Cardiac muscle cell (in vitro differentiated cells and primary cell): ENCODE measurements around the gene CD177. TPM values are rescaled to one million over a fixed set of nuclear protein-coding genes. Genes with fewer than 3 reads are reported as not detected.
"Not testable (repeated sequence)": the region's sequence is repeated elsewhere in the genome, so short reads cannot be mapped to it uniquely, and the experiment has no call there.

Experiments used
- DNase-seq, 2 donors: peaks; one replicate each; pipeline versions ENCODE4 v3.0.0 to v3.0.0-alpha.2; 2010 to 2017; ENCODE audit warnings: low read depth in 1 of 2, low spot score in 1 of 2
- H3K27ac ChIP-seq: fragments of 200-600 bp; sonication (generic); 2 replicates; pipeline ENCODE4 v1.5.1; 2016
- H3K27me3 ChIP-seq: fragments of 200-600 bp; sonication (generic); 2 replicates; pipeline ENCODE4 v1.6.0; 2016; ENCODE audit warnings: control low read depth
- H3K36me3 ChIP-seq: fragments of 200-600 bp; sonication (generic); 2 replicates; pipeline ENCODE4 v1.5.1; 2016; ENCODE audit warnings: control low read depth
- H3K4me1 ChIP-seq: fragments of 200-600 bp; sonication (generic); 2 replicates; pipeline ENCODE4 v1.8.1; 2017; ENCODE audit warnings: low read depth, mild to moderate bottlenecking, mixed run types
- H3K4me3 ChIP-seq: fragments of 200-600 bp; sonication (generic); 2 replicates; pipeline ENCODE4 v1.5.1; 2016; ENCODE audit warnings: mild to moderate bottlenecking
- H3K9me3 ChIP-seq: fragments of 200-600 bp; sonication (generic); 2 replicates; pipeline ENCODE4 v1.5.1; 2017; ENCODE audit warnings: low read depth, mild to moderate bottlenecking, control low read depth
- polyA plus RNA-seq: library from polyadenylated mRNA; unstranded; fragments of >200 nt; fragmentation: Nextera tagmentation; extraction: Ambion mirVana; gene quantifications from 2 replicates; pipeline ENCODE4 v1.2.1, GENCODE V29; 2016
- total RNA-seq: library from RNA; depleted of rRNA; stranded (reverse); fragments of >200 nt; gene quantifications from 2 replicates; pipeline ENCODE4 v1.2.3, GENCODE V29; 2016
- TF ChIP-seq, protein P1 (sequence below): IDR thresholded peaks from 2 replicates; pipeline ENCODE4 v1.5.1; 2012; ENCODE audit warnings: low read depth, mild to moderate bottlenecking, low read length

CD177 gene
- total and polyA plus RNA-seq, 2 experiments from 2014 or later: not detected

DNA sequence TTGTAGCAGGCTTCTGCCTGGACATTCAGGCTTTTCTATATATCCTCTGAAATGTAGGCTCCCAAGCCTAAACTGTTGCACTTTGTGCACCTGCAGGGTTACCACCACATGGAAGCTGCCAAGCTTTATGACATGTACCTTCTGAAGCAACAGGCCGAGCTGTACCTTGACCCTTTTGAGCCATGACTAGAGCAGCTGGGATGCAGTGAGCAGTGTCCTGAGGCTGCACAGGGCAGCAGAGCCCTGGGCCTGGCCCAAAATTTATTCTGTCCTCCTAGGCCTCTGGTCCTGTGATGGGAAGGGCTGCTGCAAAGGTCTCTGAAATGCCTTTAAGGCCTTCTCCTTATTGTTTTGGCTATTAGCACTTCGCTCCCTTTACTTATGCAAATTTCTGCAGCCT is 23.5 kb upstream of the CD177 start:
- Histone ChIP-seq H3K27ac (no peak overlapping the region), H3K9me3 (no peaks in the 10 kb centered on the region), H3K27me3 (no peaks in the 10 kb centered on the region), H3K4me1 (no peaks in the 10 kb centered on the region), H3K4me3 (no peak overlapping the region), H3K36me3 (no peaks in the 10 kb centered on the region)
- TF ChIP-seq, protein P1, sequence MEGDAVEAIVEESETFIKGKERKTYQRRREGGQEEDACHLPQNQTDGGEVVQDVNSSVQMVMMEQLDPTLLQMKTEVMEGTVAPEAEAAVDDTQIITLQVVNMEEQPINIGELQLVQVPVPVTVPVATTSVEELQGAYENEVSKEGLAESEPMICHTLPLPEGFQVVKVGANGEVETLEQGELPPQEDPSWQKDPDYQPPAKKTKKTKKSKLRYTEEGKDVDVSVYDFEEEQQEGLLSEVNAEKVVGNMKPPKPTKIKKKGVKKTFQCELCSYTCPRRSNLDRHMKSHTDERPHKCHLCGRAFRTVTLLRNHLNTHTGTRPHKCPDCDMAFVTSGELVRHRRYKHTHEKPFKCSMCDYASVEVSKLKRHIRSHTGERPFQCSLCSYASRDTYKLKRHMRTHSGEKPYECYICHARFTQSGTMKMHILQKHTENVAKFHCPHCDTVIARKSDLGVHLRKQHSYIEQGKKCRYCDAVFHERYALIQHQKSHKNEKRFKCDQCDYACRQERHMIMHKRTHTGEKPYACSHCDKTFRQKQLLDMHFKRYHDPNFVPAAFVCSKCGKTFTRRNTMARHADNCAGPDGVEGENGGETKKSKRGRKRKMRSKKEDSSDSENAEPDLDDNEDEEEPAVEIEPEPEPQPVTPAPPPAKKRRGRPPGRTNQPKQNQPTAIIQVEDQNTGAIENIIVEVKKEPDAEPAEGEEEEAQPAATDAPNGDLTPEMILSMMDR: no peak
- no peak for DNase-seq

DNA sequence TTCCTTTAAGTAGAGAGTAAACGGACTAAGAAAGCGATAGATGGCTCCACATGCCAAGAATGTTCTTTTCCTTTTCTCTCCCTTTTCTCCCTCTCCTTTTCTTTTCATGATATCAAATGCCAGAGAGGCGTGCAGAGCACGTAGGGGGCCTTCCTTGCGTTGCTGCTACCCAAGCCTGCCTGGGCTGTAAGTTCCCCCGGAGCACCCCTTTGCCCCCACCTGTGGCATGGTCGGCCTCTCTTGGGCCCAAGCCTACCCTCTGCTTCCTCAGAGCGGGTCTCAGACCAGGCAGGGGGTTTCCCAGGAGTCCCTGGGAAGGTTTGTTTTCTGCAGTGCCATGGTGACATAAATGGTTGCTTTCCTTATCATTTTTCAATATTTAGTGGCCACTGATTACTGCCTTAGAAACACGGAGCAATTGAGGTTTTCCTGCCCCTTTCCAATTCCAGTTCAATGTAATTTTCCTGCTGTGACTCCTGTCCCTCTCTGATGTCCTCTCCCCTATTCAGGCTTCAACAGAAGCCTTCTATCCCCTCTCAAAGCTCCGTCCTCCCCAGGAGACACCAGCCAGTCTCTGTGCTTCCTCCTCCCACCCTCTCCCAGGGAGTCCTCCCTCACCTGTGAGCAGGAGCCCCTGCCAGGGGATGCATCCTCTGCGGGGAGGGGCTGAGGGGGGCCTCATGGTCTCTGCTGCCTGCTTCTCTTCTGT is 22.6 kb upstream of the CD177 start:
- Histone ChIP-seq H3K4me3 (no peak overlapping the region), H3K9me3 (no peaks in the 10 kb centered on the region), H3K27ac (no peak overlapping the region), H3K27me3 (no peaks in the 10 kb centered on the region), H3K36me3 (no peaks in the 10 kb centered on the region), H3K4me1 (no peaks in the 10 kb centered on the region)
- no peak for DNase-seq
- TF ChIP-seq, protein P1: no peak

DNA sequence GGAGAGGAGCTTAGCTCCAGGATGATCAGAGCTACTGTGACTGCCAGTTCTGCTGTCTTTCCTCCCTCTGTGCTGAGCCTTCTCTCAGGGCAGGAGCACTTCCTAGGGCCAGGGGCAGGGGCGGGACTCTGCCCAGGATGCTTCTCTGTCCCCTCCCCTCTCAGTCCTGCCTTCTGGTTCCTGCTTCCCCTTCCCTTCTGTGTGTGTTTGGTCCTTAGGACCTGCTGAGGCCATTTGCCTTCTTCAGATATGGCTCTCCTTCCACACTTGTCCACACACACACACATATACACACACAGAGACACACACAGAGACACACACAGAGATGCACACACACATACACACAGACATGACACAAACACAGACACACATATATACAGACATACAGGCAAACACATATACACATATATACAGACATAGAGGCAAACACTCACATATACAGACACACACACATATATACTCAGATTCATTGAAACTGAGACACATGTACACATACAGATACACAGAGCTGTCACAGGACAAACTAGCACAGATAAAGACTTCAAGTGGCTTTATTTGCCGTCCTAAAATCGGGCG is 22.0 kb upstream of the CD177 start:
- H3K27me3 ChIP-seq: no peaks in the 10 kb centered on the region
- no peak for DNase-seq
- H3K4me3 ChIP-seq: no peak overlapping the region
- TF ChIP-seq, protein P1: no peak
- no peaks in the 10 kb centered on the region for H3K36me3 ChIP-seq
- no peaks in the 10 kb centered on the region for H3K4me1 ChIP-seq
- H3K27ac ChIP-seq: no peak overlapping the region
- no peaks in the 10 kb centered on the region for H3K9me3 ChIP-seq

DNA sequence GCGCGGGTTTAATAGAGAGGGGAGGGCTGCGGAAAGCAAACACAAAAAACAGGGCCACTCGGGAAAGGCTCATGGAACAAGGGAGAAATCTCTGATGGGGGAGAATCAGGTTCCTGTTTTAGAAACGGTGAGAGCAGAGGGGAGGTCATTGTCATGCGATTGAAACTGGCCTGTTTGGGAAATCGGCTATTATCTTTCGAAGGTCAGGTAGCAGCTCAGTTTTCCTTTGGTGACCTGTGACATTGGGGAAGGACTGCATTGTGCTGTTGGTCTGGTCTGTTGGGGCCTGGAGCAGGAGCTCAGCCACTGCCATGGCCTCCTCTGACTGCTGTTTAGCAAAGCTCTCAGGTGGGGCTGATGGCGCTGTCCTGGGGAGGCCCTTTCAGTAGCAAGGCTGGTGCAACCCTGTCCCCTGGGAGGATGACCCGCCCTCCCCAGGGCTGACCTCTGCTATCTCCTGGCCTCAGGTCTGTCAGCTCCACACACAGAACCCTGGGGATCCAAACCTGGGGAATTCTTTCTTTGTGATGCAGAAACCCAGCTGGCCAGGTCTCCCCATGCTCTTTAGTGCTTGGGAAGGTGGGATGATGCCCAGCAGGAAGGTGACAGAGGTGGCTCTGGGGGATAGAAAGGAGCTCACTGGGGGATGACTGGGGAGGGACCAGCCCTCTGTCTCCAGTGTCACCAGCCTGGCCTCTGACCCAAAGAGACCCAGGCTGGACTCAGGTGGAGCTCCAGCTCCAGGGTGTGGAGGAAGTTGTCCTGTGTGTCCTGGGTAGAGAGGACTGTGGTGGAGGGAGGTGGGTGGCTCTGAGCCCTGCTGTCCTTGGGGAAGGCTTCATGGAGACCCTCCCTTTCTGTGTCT is 21.2 kb upstream of the CD177 start:
- H3K9me3 ChIP-seq: no peaks in the 10 kb centered on the region
- H3K4me3 ChIP-seq: no peak overlapping the region
- no peaks in the 10 kb centered on the region for H3K36me3 ChIP-seq
- no peaks in the 10 kb centered on the region for H3K27me3 ChIP-seq
- H3K4me1 ChIP-seq: no peaks in the 10 kb centered on the region
- DNase-seq: no peak
- TF ChIP-seq, protein P1: no peak
- H3K27ac ChIP-seq: no peak overlapping the region

DNA sequence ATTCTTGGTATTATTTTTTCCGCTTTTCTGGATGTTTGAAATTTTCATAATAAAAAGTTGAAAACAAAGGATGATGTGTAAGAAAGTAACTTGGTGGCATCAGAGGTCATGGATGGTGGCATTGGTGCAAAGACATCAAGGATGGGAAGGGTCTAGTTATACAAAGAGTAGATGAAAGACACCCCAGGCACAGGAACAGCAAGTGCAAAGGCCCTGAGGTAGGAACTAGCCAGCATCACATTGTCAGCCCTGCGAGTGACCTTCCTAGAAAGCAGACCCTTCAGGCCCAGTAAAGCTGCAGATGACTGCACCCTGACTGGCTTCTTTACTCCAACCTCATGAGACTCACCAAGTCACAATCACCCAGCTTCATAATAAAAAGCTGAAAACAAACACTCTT is 17.0 kb upstream of the CD177 start:
- not testable (repeated sequence) for H3K9me3 ChIP-seq, H3K4me3 ChIP-seq, H3K4me1 ChIP-seq, H3K36me3 ChIP-seq, H3K27me3 ChIP-seq, H3K27ac ChIP-seq, DNase-seq

DNA sequence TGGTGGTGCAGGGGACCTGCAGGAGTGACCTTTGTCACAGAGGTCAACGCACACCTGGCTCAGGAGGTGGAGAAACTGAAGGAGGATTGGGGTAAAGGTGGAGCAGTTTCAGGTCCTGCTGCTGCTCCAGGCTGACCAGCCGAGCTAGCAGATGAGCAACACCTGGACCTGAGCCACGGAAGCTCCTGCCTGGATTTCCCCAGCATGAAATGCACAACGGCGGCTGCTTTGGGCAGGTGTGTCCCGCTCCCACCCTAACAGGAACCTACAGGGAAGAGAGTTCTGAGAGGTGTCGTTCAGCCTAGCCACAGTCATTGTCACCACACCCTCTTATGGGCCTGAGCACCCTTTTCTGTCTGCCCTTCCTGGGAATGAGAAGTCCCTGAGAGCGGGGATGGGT is 15.7 kb upstream of the CD177 start:
- no peaks in the 10 kb centered on the region for H3K4me1 ChIP-seq
- no peaks in the 10 kb centered on the region for H3K36me3 ChIP-seq
- TF ChIP-seq, protein P1: no peak
- H3K27me3 ChIP-seq: no peaks in the 10 kb centered on the region
- no peak overlapping the region for H3K4me3 ChIP-seq
- no peak for DNase-seq
- H3K27ac ChIP-seq: no peak overlapping the region
- H3K9me3 ChIP-seq: no peaks in the 10 kb centered on the region
